ENCODE results near the gene MBD3. TPM values are rescaled to one million over a fixed set of nuclear protein-coding genes. Genes with fewer than 3 reads are reported as not detected.

Gene MBD3
- polyA plus RNA-seq, 4 donors, result 50.6 to 80.7 (median 53.1) TPM

GRCh38 chr19:1575323-1576241, 17.1 kb downstream of the MBD3 start:
- DNase-seq (ENCODE audit: low read depth in 4 of 4, low spot score in 3 of 4), result no peak

DNA sequence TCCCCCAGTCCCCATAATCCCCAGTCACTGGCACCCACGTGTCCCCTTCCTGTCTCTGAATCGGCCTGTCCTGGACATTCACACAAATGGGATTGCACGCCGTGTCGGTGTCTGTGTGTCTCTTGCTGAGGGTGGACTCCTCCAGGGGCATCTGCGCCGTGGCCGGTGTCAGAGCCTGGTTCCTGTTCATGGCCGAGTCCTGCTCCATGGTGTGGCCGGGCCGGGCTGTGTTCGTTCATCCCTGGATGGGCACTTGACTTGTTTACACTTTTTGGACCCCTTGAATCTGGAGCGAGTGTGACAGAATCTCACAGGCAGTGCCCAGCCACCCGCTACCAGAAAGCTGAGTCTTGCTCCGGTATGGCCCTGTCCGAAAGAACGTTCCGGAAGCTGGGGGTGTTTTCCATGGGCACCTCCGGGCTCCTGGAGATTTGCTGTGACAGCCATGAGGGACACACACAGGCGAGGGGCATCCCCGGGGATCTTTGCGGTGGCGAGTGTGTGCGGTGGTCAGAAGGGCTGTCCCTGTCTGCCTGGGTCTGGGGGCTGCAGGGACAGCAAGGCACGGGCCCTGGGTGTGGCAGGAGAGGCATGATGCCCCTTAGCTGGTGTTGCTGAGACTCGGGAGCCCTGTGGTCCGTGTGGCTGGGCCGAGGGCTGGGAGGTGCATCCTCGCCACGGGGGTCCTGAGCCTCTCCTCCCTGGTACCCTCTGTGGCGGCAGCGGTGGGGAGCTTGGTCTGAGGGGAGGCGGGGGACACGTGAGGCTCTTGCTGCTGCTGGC, 18.1 kb downstream of the MBD3 start:
- DNase-seq (ENCODE audit: low read depth in 4 of 4, low spot score in 3 of 4), result no peak

GRCh38 chr19:1572795-1573194, 19.9 kb downstream of the MBD3 start:
- DNase-seq (ENCODE audit: low read depth in 4 of 4, low spot score in 3 of 4), result no peak

DNA sequence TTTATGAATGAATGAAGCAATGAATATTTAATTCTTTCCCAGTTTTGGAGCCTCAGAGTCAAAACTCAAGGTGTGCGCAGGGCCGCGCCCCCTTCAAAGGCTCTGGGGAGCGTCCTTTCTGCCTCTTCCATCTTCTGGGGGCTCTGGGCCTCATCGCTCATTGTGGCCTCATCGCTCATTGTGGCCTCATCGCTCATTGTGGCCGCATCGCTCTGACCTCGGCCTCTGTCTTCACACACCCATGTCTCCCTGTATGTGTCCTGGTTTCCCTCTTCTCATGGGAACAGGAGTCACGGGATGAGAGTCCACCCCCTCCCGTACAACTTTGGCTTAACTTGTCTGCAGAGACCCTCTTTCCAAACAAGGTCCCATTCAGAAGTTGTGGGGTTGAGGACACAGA, 21.3 kb downstream of the MBD3 start:
- DNase-seq (ENCODE audit: low read depth in 4 of 4, low spot score in 3 of 4), result no peak

- no peak for DNase-seq (ENCODE audit: low read depth in 4 of 4, low spot score in 3 of 4)
Measured at GRCh38 chr19:1570836-1571235, 21.8 kb downstream of the MBD3 start.

DNA sequence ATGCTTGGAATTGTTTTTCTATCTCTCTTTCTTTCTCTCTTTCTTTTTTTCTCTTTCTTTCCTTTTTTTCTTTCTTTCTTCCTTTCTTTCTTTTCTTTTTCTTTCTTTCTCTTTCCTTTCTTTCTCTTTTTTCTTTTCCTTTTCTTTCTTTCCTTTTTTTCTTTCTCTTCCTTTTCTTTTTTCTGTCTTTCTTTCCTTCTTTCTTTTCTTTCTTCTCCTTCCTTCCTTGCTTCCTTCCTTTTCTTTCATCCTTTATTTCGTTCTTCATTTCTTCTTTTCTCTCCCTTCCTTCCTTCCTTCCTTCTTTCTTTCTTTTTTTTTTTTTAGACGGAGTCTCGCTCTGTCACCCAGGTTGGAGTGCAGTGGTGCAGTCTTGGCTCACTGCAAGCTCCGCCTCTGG, 22.7 kb downstream of the MBD3 start:
- no peak for DNase-seq (ENCODE audit: low read depth in 4 of 4, low spot score in 3 of 4)

DNA sequence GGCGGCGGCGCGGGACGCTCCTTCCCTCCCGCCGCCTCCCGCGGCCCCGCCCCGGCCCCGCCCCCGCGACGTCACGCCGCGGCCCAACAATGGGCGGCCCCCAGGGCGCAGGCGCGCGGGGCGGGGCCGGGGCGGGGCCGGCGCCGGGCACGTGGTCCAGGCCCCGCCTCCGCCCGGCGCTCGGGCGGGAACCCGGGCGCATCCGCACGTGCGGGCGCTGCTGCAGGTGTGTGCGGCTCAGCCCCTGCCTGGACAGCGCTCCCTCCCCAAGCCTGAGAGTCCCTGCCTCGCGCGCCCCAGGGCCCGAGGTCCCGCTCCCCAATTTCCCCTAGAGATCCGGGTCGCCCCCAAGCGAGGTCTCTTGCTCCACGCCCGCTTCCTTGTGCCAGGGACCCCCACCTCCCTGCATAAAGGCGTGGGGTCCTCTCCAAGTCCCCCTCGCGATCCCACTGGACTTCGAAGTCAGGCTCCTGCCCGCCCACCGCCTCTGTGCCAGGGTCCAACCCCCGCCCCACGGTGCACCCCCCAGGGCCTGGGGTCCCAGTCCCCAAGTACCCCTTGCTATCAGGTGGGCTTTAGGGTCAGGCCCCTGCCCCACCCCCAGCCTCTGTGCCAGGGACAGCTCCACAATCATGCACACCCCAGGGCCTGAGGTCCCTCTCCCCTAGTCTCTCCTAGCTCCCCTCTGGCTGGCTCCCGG, 24.2 kb downstream of the MBD3 start, which contains the start of gene MEX3D:
Gene MEX3D (minus strand): TSS at position 6 of the 700 bp plus-strand sequence. CDS start 267 bp downstream, outside the sequence.
- peak in 3 of 4 donors; percentile 21 to 65 (median 61) for DNase-seq (ENCODE audit: low read depth in 4 of 4, low spot score in 3 of 4)

- no peak for DNase-seq (ENCODE audit: low read depth in 4 of 4, low spot score in 3 of 4)
Measured at GRCh38 chr19:1567848-1568227, 24.8 kb downstream of the MBD3 start.

DNA sequence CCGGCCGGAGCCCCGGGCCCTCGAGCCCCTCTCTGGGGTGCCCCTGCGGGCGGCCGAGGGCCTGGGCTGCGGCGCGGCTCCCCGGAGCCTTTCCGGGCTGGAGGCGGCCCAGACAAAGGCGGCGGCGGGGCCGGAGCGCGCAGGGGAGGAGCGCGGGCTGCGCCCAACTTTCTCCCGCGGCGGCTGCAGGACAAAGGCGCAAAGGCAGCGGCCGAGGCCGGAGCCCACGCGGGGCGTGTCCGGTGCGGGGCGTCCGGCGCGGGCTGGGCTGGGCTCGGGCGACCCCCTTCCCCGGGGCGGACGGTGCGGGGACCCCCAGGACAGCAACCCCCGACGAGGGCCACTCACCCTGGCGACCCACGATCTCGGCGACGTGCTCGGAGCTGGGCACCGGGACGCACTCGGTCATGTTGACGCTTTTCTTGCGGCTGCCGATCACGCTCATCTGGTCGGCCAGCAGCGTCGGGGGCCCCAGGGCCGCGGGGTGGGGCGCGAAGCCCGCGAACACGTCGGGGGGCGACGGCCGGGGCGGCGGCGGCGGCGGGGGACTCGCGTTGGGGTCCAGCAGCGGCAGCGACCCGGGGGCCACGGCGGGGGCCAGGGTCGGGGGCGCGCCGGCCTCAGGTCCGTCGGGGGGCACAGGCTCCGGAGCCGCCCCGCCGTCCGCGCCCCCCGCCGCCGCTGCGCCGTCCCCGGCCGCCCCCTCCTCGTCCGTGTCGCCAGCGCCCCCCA, 25.4 kb downstream of the MBD3 start:
- peak in 1 of 4 donors; percentile 34 for DNase-seq (ENCODE audit: low read depth in 4 of 4, low spot score in 3 of 4)

GRCh38 chr19:1566392-1567115, 26.1 kb downstream of the MBD3 start:
- DNase-seq (ENCODE audit: low read depth in 4 of 4, low spot score in 3 of 4), result peak; percentile 70 to 76 (median 74)

DNA sequence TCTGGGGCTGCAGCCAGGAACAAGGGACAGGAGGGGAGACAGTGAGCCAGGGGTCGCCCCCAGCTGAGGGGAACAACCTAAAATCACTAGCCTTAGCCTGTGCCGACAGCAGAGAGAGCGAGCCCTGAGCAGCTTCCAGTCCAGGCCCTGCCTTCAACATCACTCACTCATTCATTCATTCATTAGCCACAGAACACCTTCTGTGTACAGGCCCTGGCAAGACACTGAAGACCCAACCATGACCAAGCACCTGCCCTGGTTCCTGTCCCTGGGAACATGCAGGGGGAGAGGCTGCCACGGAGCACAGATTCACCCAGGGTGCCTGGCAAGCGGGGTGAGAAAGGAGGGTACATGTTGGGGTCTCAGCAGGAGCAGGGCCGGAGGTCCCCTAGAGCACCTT, 29.4 kb downstream of the MBD3 start:
- DNase-seq (ENCODE audit: low read depth in 4 of 4, low spot score in 3 of 4), result no peak

DNA sequence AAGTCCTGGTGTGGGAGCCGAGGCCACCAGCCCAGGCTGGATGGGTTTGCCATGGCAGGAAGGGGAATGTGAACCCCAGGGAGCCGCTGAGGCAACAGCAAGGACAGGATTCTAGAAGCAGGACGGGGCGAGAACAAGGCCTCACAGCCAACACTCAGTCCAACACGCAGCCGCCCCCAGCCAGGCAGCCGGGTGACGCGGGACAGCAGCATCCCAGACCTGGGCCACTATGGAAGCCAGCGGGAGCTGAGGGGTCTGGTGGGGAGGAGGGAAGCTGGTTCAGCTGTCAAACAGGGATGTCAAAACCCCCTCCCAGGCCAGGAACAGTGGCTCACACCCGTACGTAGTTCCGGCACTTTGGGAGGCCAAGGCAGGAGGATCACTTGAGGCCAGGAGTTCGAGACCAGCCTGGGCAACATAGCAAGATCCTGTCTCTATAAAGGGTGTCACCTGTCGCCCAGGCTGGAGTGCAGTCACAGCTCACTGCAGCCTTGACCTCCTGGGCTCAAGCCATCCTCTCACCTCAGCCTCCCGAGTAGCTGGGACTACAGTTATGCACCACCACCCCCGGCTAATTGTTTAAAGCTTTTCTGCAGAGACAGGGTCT, 31.3 kb downstream of the MBD3 start:
- DNase-seq (ENCODE audit: low read depth in 4 of 4, low spot score in 3 of 4), result no peak

- no peak for DNase-seq (ENCODE audit: low read depth in 4 of 4, low spot score in 3 of 4)
Measured at GRCh38 chr19:1560286-1560882, 32.3 kb downstream of the MBD3 start.

DNA sequence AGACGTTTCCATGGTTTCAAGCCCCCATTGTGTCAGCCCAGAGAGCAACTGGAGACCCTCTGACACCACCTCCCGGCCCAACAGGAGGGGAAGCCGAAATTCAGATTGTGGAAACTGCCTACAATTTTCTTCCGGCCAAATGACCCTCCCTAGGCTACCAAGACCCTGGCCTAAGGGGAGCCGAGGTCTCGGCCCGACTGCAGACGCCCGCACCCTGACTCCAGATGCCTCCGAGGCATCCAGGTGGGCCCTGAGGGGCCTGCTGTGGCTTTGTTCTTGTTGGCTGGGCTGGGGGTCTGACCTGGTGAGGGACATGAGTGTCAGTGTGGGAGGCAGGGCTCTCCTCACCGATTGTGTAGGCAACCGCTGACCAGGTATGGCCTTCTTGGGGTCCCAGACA, 34.1 kb downstream of the MBD3 start:
- no peak for DNase-seq (ENCODE audit: low read depth in 4 of 4, low spot score in 3 of 4)

DNA sequence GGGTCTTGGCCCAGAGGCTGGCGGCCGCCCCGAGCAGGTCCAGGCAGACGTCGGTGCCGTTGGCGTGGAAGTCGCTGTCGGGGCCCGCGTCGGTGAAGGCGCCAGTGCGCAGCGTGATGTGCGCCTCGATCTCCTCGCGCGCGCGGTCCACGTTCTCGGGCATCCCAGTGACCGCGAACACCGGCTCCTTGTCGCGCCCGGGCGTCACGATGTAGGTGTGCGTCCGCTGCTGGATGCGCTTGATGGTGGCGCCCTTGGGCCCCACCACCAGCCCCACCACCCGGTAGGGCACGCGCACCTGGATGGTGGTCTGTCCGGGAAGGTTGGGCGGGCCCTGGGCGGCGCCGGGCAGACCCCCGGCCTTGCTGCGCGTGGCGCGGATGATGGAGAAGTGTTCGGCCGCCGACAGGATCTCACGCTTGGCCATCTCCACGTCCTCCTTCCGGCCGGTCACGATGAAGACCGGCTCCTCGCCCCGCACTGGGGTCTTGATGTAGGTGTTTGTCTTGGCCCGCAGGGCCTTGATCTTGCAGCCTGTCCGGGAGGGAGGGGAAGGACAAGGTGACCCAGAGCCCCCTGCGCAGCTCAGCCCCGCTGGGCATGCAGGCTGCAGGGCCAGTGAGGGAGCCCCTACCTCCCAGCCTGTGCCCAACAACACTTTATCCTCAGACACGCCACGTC, 36.1 kb downstream of the MBD3 start:
- DNase-seq (ENCODE audit: low read depth in 4 of 4, low spot score in 3 of 4), result no peak

GRCh38 chr19:1555487-1556389, 36.9 kb downstream of the MBD3 start:
- no peak for DNase-seq (ENCODE audit: low read depth in 4 of 4, low spot score in 3 of 4)

DNA sequence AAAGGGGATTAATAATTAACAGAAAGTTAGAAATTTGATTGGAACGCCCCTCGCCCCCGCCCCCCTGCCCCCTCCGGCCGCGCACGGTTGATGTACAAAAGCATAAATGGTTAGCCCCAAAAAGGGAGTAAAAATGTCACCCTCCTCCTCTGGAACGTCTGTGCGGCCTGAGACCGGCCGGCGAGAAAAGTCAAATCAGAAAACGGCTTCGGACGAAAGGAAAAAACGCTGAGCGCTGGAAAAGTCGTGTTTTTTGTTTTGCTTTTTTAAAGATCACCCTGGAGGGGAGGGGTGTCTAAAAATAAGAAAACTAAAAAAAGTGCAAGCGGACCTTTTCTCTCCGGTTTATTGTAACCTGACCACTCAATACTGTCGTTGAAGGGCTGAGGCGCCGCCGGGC, 37.7 kb downstream of the MBD3 start:
- DNase-seq (ENCODE audit: low read depth in 4 of 4, low spot score in 3 of 4), result no peak
